ENCODE results near the gene REELD1. TPM values are rescaled to one million over a fixed set of nuclear protein-coding genes. Genes with fewer than 3 reads are reported as not detected.

The REELD1 gene
- total RNA-seq, 1 donor from 2014 or later = not detected

DNA sequence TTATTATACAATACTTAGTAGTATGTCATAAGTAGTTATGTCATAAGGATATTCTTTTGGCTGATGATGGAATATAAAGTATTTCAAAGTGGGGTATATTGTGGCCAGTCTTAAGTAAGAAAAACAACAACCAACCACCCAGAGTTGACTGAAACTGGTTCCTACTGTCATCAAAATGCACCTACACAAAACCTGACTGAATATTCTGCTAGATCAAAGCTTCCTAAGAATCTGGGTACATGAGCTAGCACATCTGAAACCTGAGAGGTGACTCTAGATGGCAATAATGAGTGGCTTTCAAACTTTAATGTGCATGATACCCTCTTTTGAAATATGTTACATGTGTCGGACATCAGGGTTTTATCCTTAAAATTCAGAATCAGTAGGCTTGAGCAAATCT lies 60.4 kb downstream of the REELD1 start:
- no peak overlapping the region for H3K9ac ChIP-seq (ENCODE audit: low read depth in 1 of 3, low read length in 3 of 3)
- no peaks in the 10 kb centered on the region for H3K27me3 ChIP-seq (ENCODE audit: control insufficient read depth in 3 of 3, insufficient read depth in 3 of 3, low read length in 3 of 3)
- H3K36me3 ChIP-seq (ENCODE audit: control insufficient read depth in 3 of 3, insufficient read depth in 3 of 3, low read length in 3 of 3) = no peaks in the 10 kb centered on the region
- H3K9me3 ChIP-seq (ENCODE audit: control insufficient read depth in 3 of 3, low read length in 3 of 3) = no peaks in the 10 kb centered on the region
- no peaks in the 10 kb centered on the region for H3K4me1 ChIP-seq (ENCODE audit: control insufficient read depth in 3 of 3, insufficient read depth in 3 of 3, low read length in 3 of 3)
- no peak overlapping the region for H3K4me3 ChIP-seq (ENCODE audit: low read length in 3 of 3)
- H3K27ac ChIP-seq (ENCODE audit: low read depth, low read length) = no peak overlapping the region

DNA sequence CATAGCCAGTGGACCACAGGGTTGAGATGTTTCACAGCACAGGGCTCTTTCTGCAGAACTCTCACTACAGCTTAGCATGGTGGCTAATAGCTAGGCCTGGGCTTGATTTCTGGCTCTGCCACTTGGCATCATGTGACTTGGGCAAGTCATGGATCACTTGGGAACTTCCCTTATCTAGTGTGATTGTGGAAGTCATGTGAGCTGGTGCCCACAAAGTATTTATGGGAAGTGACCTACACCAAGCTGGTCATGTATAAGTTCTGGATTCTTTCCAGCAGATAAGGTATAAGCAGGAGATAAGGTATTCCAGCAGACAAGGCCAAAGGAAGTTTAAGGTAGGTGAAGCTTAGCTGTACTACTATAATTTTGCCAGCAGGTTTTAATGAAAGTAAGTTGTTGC lies 61.0 kb downstream of the REELD1 start:
- H3K4me1 ChIP-seq (ENCODE audit: control insufficient read depth in 3 of 3, insufficient read depth in 3 of 3, low read length in 3 of 3) = no peaks in the 10 kb centered on the region
- no peak overlapping the region for H3K27ac ChIP-seq (ENCODE audit: low read depth, low read length)
- H3K9me3 ChIP-seq (ENCODE audit: control insufficient read depth in 3 of 3, low read length in 3 of 3) = no peaks in the 10 kb centered on the region
- H3K36me3 ChIP-seq (ENCODE audit: control insufficient read depth in 3 of 3, insufficient read depth in 3 of 3, low read length in 3 of 3) = no peaks in the 10 kb centered on the region
- no peak overlapping the region for H3K4me3 ChIP-seq (ENCODE audit: low read length in 3 of 3)
- no peaks in the 10 kb centered on the region for H3K27me3 ChIP-seq (ENCODE audit: control insufficient read depth in 3 of 3, insufficient read depth in 3 of 3, low read length in 3 of 3)
- H3K9ac ChIP-seq (ENCODE audit: low read depth in 1 of 3, low read length in 3 of 3) = no peak overlapping the region

DNA sequence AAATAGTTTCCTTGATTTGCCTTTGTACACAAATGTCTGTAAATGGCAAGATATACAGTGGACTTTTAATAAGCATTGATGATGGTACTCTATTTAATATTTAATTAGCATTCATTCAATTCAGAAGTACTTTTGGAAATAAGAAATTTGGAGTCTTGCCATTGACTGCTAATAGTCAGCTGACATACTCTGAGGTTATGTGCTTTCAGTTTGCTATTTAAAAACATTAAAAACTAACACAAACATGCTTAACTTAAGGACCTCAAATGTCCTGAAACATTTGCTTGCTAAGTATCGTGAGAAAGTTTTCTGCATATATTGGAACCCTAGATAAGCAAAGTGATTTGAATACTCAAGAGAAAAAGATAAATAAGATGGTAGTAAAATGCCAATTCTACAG lies 64.6 kb downstream of the REELD1 start:
- Histone ChIP-seq H3K27ac (ENCODE audit: low read depth, low read length) (no peak overlapping the region), H3K9ac (ENCODE audit: low read depth in 1 of 3, low read length in 3 of 3) (no peak overlapping the region), H3K4me3 (ENCODE audit: low read length in 3 of 3) (no peak overlapping the region), H3K4me1 (ENCODE audit: control insufficient read depth in 3 of 3, insufficient read depth in 3 of 3, low read length in 3 of 3) (peaks cover 0 to 10% (median 2%) of the 10 kb centered on the region in 3 donors), H3K9me3 (ENCODE audit: control insufficient read depth in 3 of 3, low read length in 3 of 3) (no peaks in the 10 kb centered on the region), H3K36me3 (ENCODE audit: control insufficient read depth in 3 of 3, insufficient read depth in 3 of 3, low read length in 3 of 3) (no peaks in the 10 kb centered on the region), H3K27me3 (ENCODE audit: control insufficient read depth in 3 of 3, insufficient read depth in 3 of 3, low read length in 3 of 3) (no peaks in the 10 kb centered on the region)

Other genes starting within 250 kb of the REELD1 start
- 14.6 TPM for gene LSM6, start 38.8 kb upstream of the REELD1 start, total RNA-seq

All from skeletal muscle tissue (tissue), 4 donors.